ENCODE results near the gene SRPK2. TPM values are rescaled to one million over a fixed set of nuclear protein-coding genes. Genes with fewer than 3 reads are reported as not detected.
"Not testable (repeated sequence)": the region's sequence is repeated elsewhere in the genome, so short reads cannot be mapped to it uniquely, and the experiment has no call there.

SRPK2 gene
- total RNA-seq, 1 experiment from 2014 or later: 21.6 TPM

DNA sequence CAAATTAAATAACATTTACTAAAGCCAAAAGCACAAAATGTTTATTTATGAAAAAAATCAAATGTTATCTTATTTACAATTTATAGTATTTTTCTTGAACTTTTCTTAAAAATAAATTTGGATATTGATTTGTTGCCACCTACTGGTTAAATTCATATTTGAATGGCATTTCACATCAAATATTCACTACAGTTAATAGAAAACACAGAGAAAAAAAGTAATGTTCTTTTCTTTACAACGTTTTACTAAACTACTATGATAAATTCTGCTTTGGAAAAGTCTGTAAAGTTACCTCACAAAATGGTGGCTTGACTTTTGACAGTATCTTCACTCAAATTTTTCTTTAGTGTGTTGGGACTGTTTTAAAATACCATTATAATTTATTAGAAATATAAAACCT lies 52.7 kb downstream of the SRPK2 start:
- Histone ChIP-seq H3K9me2 (replicated peaks; ENCODE audit: low read length) (no peaks in the 10 kb centered on the region), H2AFZ (ENCODE audit: low read length) (no peak overlapping the region), H3K4me2 (ENCODE audit: low read length) (no peak overlapping the region), H3K79me2 (ENCODE audit: low read length) (peaks cover 50% of the 10 kb centered on the region), H3F3A (ENCODE audit: low read length, unreplicated experiment) (no peaks in the 10 kb centered on the region), H3K4me1 (ENCODE audit: insufficient read depth, low read length) (peaks cover 7% of the 10 kb centered on the region; the same call in 1 of the 2 replicates), H3K36me3 (ENCODE audit: low read depth, low read length) (no peaks in the 10 kb centered on the region), H3K27ac (ENCODE audit: low read length) (no peak overlapping the region), H3K9me3 (ENCODE audit: low read length) (no peaks in the 10 kb centered on the region), H4K20me1 (ENCODE audit: low read length) (no peaks in the 10 kb centered on the region), H3K4me3 (ENCODE audit: low read length) (no peak overlapping the region), H3K9ac (ENCODE audit: low read length) (no peak overlapping the region), H3K27me3 (ENCODE audit: low read length) (no peaks in the 10 kb centered on the region)
- BruUV-seq (replicated peaks): no TSS peak
- no peak for ATAC-seq
- DNase-seq: peak; percentile 47
- ChIA-PET POLR2A (ENCODE audit: unreplicated experiment) (no interaction called here), CTCF (no interaction called here)
- TF ChIP-seq EZH2 (IDR thresholded peaks at IDR 0.05; ENCODE audit: low read length, unreplicated experiment): no peak
- no peak for TF ChIP-seq EZH2phosphoT487 (IDR thresholded peaks at IDR 0.05; ENCODE audit: borderline replicate concordance, low read length)
- TF ChIP-seq CTCF (conservative IDR thresholded peaks at IDR 0.05; ENCODE audit: low read depth, low read length): peak; percentile 57; the same call in 1 of the 2 replicates
- intact Hi-C loops (cut with micrococcal nuclease): loop anchor here (2.0 to 5.0 kb wide), 4 partner anchors 195 to 414 kb away; no protein-coding TSS in a partner anchor

DNA sequence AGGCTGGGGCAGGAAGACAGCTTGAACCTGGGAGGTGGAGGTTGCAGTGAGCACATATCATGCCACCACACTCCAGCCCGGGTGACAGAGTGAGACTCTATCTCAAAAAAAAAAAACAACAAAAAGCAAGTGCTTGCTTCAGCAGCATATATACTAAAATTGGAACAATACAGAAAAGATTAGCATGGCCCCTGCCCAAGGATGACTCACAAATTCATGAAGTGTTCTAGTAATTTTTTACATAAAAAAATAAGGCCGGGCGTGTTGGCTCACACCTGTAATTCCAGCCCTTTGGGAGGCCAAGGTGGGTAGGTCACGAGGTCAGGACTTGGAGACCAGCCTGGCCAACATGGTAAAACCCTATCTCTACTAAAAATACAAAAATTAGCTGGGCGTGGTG lies 56.1 kb downstream of the SRPK2 start:
- BruUV-seq (replicated peaks); H3K4me3 ChIP-seq (ENCODE audit: low read length); H3K27ac ChIP-seq (ENCODE audit: low read length); intact Hi-C loops (cut with micrococcal nuclease); H3K36me3 ChIP-seq (ENCODE audit: low read depth, low read length); H3K9ac ChIP-seq (ENCODE audit: low read length); H4K20me1 ChIP-seq (ENCODE audit: low read length); H3K9me3 ChIP-seq (ENCODE audit: low read length); H3K4me1 ChIP-seq (ENCODE audit: insufficient read depth, low read length); H3F3A ChIP-seq (ENCODE audit: low read length, unreplicated experiment); POLR2A ChIA-PET (ENCODE audit: unreplicated experiment); CTCF ChIA-PET; ATAC-seq; H3K27me3 ChIP-seq (ENCODE audit: low read length); H2AFZ ChIP-seq (ENCODE audit: low read length); H3K4me2 ChIP-seq (ENCODE audit: low read length); H3K9me2 ChIP-seq (replicated peaks; ENCODE audit: low read length): not testable (repeated sequence)
- H3K79me2 ChIP-seq (ENCODE audit: low read length): peaks cover 39% of the 10 kb centered on the region
- DNase-seq: peak; percentile 18

DNA sequence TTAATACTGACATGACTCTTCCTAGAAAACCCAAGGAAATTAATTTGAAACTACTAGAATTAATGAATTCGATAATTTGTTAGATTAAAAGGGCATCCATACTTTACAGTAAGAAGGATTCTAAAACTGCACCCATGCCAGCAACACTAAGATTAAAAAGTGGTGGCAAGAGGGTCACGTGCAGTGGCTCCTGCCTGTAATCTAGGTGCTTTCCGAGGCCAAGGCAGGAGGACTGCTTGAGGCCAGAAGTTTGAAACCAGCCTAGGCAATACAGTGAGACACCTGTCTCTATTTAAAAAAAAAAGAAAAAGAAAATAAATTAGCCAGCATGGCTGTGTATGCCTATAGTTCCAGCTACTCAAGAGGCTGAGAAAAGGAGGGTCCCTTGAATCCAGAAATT lies 58.2 kb downstream of the SRPK2 start:
- no TSS peak for BruUV-seq (replicated peaks)
- CTCF ChIA-PET: no interaction called here
- DNase-seq: no peak
- no peak for ATAC-seq
- H3K4me2 ChIP-seq (ENCODE audit: low read length): no peak overlapping the region
- H3K4me1 ChIP-seq (ENCODE audit: insufficient read depth, low read length): peaks cover 7% of the 10 kb centered on the region; the same call in 1 of the 2 replicates
- H3K79me2 ChIP-seq (ENCODE audit: low read length): peaks cover 53% of the 10 kb centered on the region
- no peak overlapping the region for H3K4me3 ChIP-seq (ENCODE audit: low read length)
- H3K27me3 ChIP-seq (ENCODE audit: low read length): no peaks in the 10 kb centered on the region
- TF ChIP-seq EZH2phosphoT487 (IDR thresholded peaks at IDR 0.05; ENCODE audit: borderline replicate concordance, low read length) (no peak), CTCF (conservative IDR thresholded peaks at IDR 0.05; ENCODE audit: low read depth, low read length) (no peak), EZH2 (IDR thresholded peaks at IDR 0.05; ENCODE audit: low read length, unreplicated experiment) (no peak)
- no peak overlapping the region for H3K9ac ChIP-seq (ENCODE audit: low read length)
- no peak overlapping the region for H2AFZ ChIP-seq (ENCODE audit: low read length)
- H4K20me1 ChIP-seq (ENCODE audit: low read length): no peaks in the 10 kb centered on the region
- intact Hi-C loops (cut with micrococcal nuclease): no loop called here
- no peaks in the 10 kb centered on the region for H3K36me3 ChIP-seq (ENCODE audit: low read depth, low read length)
- no peak overlapping the region for H3K27ac ChIP-seq (ENCODE audit: low read length)
- POLR2A ChIA-PET (ENCODE audit: unreplicated experiment): no interaction called here
- H3K9me3 ChIP-seq (ENCODE audit: low read length): no peaks in the 10 kb centered on the region
- H3K9me2 ChIP-seq (replicated peaks; ENCODE audit: low read length): no peaks in the 10 kb centered on the region
- no peaks in the 10 kb centered on the region for H3F3A ChIP-seq (ENCODE audit: low read length, unreplicated experiment)

All from PC-3 (cell line).